Chondrocyte (in vitro differentiated cells): ENCODE results near the gene DOK7. TPM values are rescaled to one million over a fixed set of nuclear protein-coding genes. Genes with fewer than 3 reads are reported as not detected.
A peak's percentile ranks its signal among the peaks of the same experiment; 100 is the strongest.

Experiments
- DNase-seq: peaks from one replicate; pipeline ENCODE4 v3.0.0; 2021; ENCODE audit warnings: mixed read lengths, low spot score
- H3K27ac Mint-ChIP-seq: one replicate; pipeline ENCODE4 v1.8.0; 2021; ENCODE audit warnings: mild to moderate bottlenecking, moderate library complexity, mixed read lengths; ENCODE audit not compliant: unreplicated experiment
- H3K27me3 Mint-ChIP-seq: 2 replicates; pipeline ENCODE4 v1.8.0; 2021; ENCODE audit warnings: low read depth, mixed read lengths
- H3K36me3 Mint-ChIP-seq: 2 replicates; pipeline ENCODE4 v1.8.0; 2021; ENCODE audit warnings: low read depth, mixed read lengths
- H3K4me1 Mint-ChIP-seq: 2 replicates; pipeline ENCODE4 v1.8.0; 2021; ENCODE audit warnings: low read depth, mild to moderate bottlenecking, mixed read lengths
- H3K4me3 Mint-ChIP-seq: one replicate; pipeline ENCODE4 v1.8.0; 2021; ENCODE audit warnings: mild to moderate bottlenecking, moderate library complexity, mixed read lengths; ENCODE audit not compliant: unreplicated experiment
- H3K9me3 Mint-ChIP-seq: 2 replicates; pipeline ENCODE4 v1.8.0; 2021; ENCODE audit warnings: low read depth, mixed read lengths
- CTCF ChIP-seq: fragments of 200-600 bp; sonication (generic); IDR thresholded peaks from 2 replicates; pipeline ENCODE4 v1.5.0; 2021; ENCODE audit warnings: antibody characterized with exemption, mild to moderate bottlenecking, moderate library complexity
- total RNA-seq: library from RNA; stranded (reverse); gene quantifications from 3 replicates; pipeline ENCODE4 v1.2.1, GENCODE V29; 2021

The DOK7 gene
- total RNA-seq, 1 donor from 2014 or later = 0.37 TPM

GRCh38 chr4:3478446-3479357 is 15.6 kb downstream of the DOK7 start:
- no peak overlapping the region for H3K27ac Mint-ChIP-seq
- no peak for DNase-seq
- no peak for TF ChIP-seq CTCF
- H3K36me3 Mint-ChIP-seq = no peaks in the 10 kb centered on the region
- H3K27me3 Mint-ChIP-seq = peaks cover 3% of the 10 kb centered on the region
- no peaks in the 10 kb centered on the region for H3K9me3 Mint-ChIP-seq
- H3K4me3 Mint-ChIP-seq = no peak overlapping the region
- H3K4me1 Mint-ChIP-seq = peaks cover 2% of the 10 kb centered on the region

DNA sequence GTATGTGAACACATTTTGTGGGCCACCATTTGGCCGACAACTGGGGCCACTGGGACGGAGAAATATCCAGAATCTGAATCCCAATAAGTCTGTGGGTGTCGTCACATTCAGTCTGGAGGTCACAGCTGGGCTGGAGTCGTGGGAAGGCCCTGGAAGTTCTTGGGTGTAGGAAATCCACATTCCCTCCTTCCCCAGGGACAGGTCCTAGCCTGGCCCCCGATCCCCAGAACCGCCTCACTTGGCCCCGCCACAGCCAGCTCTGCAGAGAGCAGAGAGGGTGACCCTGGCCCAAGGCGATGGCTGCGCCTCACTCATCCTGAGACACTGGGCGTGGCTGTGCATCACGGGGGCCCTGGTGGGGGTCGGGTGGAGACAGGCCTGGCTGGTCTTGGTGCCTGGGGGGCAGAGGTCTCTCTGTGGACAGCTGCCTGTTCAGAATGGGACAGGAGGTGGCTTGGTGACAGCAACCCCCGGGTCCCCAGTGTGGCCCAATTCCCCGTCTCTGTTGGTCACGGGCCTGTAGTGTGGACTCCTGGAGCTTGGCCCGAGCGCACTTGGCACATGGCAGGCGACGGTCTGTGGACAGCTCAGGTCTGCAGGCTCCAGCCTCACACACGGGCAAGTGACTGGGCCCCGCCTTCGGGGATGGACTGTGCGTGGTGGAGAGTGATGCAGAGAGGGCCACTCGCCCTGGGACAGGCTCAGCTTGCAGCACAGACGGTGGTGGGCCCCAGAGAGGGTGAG is 16.4 kb downstream of the DOK7 start:
- no peak overlapping the region for H3K27ac Mint-ChIP-seq
- no peak for TF ChIP-seq CTCF
- peaks cover 2% of the 10 kb centered on the region for H3K4me1 Mint-ChIP-seq

DNA sequence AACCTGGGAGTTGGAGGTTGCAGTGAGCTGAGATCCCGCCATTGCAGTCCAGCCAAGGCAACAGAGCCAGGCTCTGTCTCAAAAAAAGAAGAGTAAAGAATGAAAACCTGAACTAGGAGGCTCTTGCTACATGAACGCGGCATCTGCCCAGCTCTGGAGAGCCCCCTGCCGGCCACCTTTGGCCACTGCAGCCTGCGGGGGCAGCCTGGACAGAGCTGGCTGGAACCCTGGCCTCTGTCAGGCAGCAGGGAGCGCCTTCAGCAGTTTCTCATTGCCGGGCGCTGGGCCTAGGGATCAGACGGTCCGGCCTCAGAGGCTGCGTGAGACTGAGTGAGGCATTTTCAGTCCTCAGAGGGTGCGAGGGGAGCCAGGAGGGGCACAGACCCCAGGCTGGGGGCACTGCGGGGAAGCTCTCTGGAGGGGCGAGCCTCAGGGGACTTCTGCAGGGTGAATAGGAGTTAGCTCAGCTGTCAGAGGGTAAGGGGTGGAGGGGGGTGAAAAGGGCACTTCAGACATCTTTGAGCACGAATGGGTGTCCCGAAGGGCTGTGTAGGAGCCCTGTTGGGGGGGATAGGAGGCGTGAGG is 17.5 kb downstream of the DOK7 start:
- Mint-ChIP-seq H3K9me3 (no peaks in the 10 kb centered on the region), H3K27ac (no peak overlapping the region)

More for the DNA sequence above, 16.4 kb downstream of the DOK7 start:
- Mint-ChIP-seq H3K27me3 (peaks cover 3% of the 10 kb centered on the region), H3K9me3 (no peaks in the 10 kb centered on the region), H3K36me3 (no peaks in the 10 kb centered on the region), H3K4me3 (no peak overlapping the region)
- no peak for DNase-seq

GRCh38 chr4:3481113-3481531 is 18.0 kb downstream of the DOK7 start:
- H3K27me3 Mint-ChIP-seq = peaks cover 5% of the 10 kb centered on the region
- H3K4me3 Mint-ChIP-seq = no peak overlapping the region
- H3K9me3 Mint-ChIP-seq = no peaks in the 10 kb centered on the region
- peaks cover 2% of the 10 kb centered on the region for H3K4me1 Mint-ChIP-seq
- DNase-seq = no peak
- H3K27ac Mint-ChIP-seq = no peak overlapping the region
- TF ChIP-seq CTCF = no peak
- no peaks in the 10 kb centered on the region for H3K36me3 Mint-ChIP-seq

More for the DNA sequence above, 17.5 kb downstream of the DOK7 start:
- Mint-ChIP-seq H3K4me3 (no peak overlapping the region), H3K4me1 (peaks cover 2% of the 10 kb centered on the region), H3K27me3 (peaks cover 5% of the 10 kb centered on the region), H3K36me3 (no peaks in the 10 kb centered on the region)
- peak; percentile 99 for TF ChIP-seq CTCF
- no peak for DNase-seq

- Mint-ChIP-seq H3K9me3 (no peaks in the 10 kb centered on the region), H3K4me1 (peaks cover 2% of the 10 kb centered on the region), H3K36me3 (no peaks in the 10 kb centered on the region), H3K27me3 (peaks cover 4% of the 10 kb centered on the region), H3K4me3 (no peak overlapping the region), H3K27ac (no peak overlapping the region)
- no peak for DNase-seq
- no peak for TF ChIP-seq CTCF
Measured at GRCh38 chr4:3481783-3482393, 18.8 kb downstream of the DOK7 start.
